Activated naive CD4-positive, alpha-beta T cell treated with Interleukin-2 at 50 U/mL for 16 hours (primary cell): Measurements from ENCODE around the gene LRP1-AS.
A peak's percentile ranks its signal among the peaks of the same experiment; 100 is the strongest.

Experiments used
- DNase-seq: peaks from one replicate; pipeline ENCODE4 v3.0.0-alpha.2; 2020

The LRP1-AS gene

DNA sequence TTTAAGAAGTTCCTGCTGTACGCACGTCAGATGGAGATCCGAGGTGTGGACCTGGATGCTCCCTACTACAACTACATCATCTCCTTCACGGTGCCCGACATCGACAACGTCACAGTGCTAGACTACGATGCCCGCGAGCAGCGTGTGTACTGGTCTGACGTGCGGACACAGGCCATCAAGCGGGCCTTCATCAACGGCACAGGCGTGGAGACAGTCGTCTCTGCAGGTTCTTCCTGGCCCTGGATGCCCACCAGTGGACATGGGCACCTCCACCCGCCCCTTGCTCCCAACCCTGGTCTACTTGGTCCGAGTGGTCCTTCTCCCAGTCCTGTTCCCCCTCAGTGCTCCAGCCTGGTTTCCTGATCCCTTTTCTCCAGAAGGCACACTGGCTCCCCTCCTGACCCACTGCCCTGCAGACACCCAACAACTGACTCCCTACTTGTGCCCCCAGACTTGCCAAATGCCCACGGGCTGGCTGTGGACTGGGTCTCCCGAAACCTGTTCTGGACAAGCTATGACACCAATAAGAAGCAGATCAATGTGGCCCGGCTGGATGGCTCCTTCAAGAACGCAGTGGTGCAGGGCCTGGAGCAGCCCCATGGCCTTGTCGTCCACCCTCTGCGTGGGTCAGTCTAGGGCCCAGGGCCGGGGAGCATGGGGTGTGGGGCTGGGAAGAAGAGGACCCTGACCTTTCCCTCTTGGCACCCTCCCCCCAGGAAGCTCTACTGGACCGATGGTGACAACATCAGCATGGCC is 32.1 kb upstream of the LRP1-AS start:
- DNase-seq, result no peak

- DNase-seq, result no peak
These were observed 30.8 kb upstream of the LRP1-AS start for GRCh38 chr12:57178213-57178612.

- DNase-seq, result no peak
These were observed 29.9 kb upstream of the LRP1-AS start for GRCh38 chr12:57177354-57177753.

DNA sequence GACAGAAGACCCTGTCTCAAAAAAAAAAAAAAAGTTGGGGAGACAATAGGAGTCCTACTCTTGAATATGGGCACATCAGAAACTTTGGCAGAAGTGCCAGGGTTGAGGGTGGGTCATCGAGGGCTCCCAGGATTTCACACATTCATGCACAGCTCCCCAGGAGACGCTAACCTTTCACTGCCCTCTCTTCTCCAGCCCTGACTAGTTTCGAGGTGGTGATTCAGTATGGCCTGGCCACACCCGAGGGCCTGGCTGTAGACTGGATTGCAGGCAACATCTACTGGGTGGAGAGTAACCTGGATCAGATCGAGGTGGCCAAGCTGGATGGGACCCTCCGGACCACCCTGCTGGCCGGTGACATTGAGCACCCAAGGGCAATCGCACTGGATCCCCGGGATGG is 29.4 kb upstream of the LRP1-AS start:
- DNase-seq, result no peak

- DNase-seq, result no peak
These were observed 28.7 kb upstream of the LRP1-AS start for GRCh38 chr12:57176139-57176477.

DNA sequence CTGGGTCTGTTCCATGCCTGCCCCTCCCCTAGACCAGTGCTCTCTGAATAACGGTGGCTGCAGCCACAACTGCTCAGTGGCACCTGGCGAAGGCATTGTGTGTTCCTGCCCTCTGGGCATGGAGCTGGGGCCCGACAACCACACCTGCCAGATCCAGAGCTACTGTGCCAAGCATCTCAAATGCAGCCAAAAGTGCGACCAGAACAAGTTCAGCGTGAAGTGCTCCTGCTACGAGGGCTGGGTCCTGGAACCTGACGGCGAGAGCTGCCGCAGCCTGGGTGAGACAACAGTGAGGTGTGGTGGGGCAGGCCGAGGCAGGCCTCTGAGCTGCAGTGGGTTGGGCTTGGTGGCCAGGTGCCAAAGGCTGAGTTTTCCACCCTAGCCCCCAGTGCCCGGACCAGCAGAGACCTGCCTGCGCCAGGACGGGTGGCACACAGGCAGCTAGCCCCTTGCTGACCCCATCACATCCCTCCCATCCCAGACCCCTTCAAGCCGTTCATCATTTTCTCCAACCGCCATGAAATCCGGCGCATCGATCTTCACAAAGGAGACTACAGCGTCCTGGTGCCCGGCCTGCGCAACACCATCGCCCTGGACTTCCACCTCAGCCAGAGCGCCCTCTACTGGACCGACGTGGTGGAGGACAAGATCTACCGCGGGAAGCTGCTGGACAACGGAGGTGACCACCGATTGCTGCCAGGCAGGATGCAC is 28.2 kb upstream of the LRP1-AS start:
- DNase-seq, result peak; percentile 43

GRCh38 chr12:57173683-57174082 is 26.3 kb upstream of the LRP1-AS start:
- DNase-seq, result no peak

DNA sequence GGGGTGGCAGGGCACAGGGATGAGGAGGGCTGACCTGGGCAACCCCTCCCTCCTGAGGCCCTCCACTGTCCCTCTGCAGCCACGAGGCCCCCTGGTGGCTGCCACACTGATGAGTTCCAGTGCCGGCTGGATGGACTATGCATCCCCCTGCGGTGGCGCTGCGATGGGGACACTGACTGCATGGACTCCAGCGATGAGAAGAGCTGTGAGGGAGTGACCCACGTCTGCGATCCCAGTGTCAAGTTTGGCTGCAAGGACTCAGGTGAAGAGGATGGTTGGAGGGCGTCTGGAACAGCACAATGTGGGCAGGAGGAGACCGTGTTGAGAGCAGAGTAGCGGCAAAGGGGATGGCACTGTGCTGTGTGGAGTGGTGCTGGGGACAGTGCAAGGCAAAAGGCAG is 25.7 kb upstream of the LRP1-AS start:
- peak; percentile 21 for DNase-seq

- DNase-seq, result no peak
These were observed 24.2 kb upstream of the LRP1-AS start for GRCh38 chr12:57171668-57172067.

GRCh38 chr12:57170927-57171326 is 23.5 kb upstream of the LRP1-AS start:
- no peak for DNase-seq

DNA sequence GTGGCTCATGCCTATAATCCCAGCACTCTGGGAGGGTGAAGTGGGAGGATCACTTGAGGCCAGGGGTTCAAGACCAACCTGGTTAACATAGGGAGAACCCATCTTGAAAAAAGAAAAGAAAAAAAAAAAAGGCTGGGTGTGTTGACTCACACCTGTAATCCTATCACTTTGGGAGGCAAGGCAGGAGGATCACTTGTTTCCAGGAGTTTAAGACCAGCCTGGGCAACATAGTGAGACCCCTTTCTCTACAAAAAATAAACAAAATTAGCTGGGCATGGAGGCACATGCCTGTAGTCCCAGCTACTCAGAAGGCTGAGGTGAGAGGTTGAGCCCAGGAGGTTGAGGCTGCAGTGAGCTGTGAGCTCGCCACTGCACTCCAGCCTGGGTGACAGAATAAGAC is 23.0 kb upstream of the LRP1-AS start:
- no peak for DNase-seq

DNA sequence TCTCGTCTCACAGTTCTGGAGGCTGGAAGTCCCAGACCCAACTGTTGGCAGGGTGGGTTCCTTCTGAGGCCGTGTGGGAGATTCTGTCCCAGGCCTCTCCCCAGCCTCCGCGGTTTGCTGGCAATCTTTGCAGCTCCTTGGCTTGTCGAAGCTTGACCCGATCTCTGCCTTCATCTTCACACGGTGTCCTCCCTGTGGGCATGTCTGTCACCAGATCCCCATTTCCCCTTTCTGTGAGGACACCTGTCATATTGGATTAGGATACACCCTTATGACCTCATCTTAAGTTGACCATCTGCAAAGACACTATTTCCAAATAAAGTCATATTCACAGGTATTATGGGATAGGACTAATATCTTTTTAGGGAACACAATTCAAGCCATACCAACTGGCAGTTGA is 22.6 kb upstream of the LRP1-AS start:
- DNase-seq, result no peak

- DNase-seq, result no peak
These were observed 21.8 kb upstream of the LRP1-AS start for GRCh38 chr12:57169046-57169795.

GRCh38 chr12:57168058-57168457 is 20.6 kb upstream of the LRP1-AS start:
- DNase-seq, result no peak

- DNase-seq, result peak; percentile 45
These were observed 19.6 kb upstream of the LRP1-AS start for GRCh38 chr12:57166971-57167371.

DNA sequence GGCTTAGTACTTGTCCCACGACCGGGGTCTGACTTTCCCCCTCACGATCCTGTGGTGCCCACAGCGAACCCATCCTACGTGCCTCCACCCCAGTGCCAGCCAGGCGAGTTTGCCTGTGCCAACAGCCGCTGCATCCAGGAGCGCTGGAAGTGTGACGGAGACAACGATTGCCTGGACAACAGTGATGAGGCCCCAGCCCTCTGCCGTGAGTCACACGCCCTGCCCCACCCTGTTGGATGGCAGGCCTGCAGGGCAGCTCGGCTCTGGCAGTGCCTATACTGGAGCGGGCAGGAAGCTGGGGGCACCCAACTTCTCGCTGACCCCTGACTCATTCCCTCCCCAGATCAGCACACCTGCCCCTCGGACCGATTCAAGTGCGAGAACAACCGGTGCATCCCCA is 18.3 kb upstream of the LRP1-AS start:
- no peak for DNase-seq

DNA sequence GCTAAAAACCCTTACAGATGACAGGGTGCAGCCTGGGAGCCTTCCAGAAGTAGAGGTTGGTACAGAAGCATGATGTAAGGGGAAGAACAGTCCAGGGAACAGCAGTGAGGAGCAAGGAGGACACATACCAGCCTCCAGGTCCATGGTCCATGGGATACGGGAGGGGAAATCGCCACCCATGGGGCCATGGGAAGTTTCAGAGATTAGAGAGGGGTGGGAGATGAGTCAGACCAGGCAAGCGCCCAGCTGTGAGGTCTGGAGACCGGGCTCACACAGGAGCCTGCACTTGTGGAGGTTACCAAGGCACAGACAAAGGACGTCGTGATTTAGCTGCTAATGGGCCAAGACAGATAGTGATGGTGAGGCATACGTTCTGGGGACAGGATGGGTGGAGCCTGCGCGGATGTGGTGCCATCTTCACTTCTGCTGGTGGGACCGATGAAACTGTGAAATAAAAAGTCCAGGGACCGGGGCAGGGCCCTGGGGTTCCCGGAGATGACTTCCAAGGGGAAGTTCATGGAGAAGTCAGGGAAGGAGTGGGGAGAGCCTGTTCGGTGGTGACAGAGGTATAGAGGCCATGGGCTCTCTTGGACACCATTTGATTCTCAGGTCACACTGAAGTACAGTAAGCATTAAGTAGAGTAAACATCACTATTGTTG is 17.7 kb upstream of the LRP1-AS start:
- DNase-seq, result no peak

GRCh38 chr12:57164454-57164853 is 17.0 kb upstream of the LRP1-AS start:
- no peak for DNase-seq

DNA sequence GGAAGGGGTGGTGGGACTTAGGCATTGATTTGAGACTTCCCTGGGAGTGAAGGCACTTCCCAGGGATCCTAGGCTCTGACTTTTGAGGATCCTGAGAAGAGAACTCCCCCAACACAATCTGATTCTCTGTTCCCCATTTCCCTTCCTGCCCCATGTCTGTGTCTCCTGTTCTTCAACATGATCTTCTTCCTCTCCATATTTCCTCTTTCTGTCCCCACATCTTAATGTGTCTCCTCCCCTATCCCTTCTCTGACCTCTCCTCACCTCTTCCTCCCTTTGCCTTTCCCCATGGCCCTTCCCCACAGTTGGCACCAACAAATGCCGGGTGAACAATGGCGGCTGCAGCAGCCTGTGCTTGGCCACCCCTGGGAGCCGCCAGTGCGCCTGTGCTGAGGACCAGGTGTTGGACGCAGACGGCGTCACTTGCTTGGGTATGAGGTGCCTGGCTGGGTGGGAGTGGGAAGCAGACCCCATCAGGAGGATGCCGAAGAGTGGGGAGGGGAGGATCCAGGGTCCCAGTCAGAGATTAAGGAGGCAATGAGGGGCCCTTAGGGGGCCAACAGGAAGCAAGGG is 15.2 kb upstream of the LRP1-AS start:
- DNase-seq, result no peak

- no peak for DNase-seq
These were observed 14.1 kb upstream of the LRP1-AS start for GRCh38 chr12:57161491-57161890.

GRCh38 chr12:57160741-57161140 is 13.3 kb upstream of the LRP1-AS start:
- DNase-seq, result no peak

DNA sequence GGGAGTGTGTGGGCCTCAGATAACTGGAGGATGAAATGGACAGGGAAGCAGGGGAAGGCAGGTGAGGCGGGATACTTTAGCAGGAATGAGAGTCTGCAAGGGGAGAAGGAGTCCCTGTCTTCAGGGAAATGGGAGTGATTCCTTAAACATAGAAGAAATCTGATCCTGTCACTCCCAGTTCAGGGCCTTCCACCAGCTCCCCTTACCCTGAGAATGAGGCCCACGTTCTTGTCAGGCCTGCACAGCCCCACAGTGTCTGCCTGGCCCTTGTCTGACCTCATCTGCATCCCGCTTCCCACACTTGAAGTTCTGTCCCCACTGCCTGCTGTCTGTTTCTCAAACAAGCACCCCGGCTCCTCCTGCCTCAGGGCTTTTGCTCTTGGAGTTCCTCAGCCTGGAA is 12.6 kb upstream of the LRP1-AS start:
- DNase-seq, result no peak

- DNase-seq, result no peak
These were observed 11.9 kb upstream of the LRP1-AS start for GRCh38 chr12:57159311-57159710.
